ENCODE measurements around the gene CSK.

- TF ChIP-seq EZH2 (IDR thresholded peaks at IDR 0.05) (no peak), POLR2AphosphoS5 (IDR thresholded peaks at IDR 0.05; ENCODE audit: borderline replicate concordance, low read depth, low read length) (no peak), FOXP2 (optimal IDR thresholded peaks at IDR 0.05; ENCODE audit: control extremely low read depth, extremely low read length, insufficient read depth) (no peak)
These were observed 13.6 kb upstream of the CSK start for GRCh38 chr15:74768099-74768770.
